Measurements from ENCODE around the gene SLC16A4. TPM values are rescaled to one million over a fixed set of nuclear protein-coding genes. Genes with fewer than 3 reads are reported as not detected.

The SLC16A4 gene
- total and polyA plus RNA-seq, 10 of the 15 experiments (the other 5 are each of a cell fraction or from before 2014, with no cell fraction given): 0.13 to 2.2 (median 0.26) TPM; not detected in 1

- intact Hi-C loops (cut with micrococcal nuclease; ENCODE audit: unreplicated experiment): no loop called here
- in situ Hi-C loops (cut with MboI): no loop called here
- BruUV-seq (replicated peaks): no TSS peak
- H3K4me2 ChIP-seq (ENCODE audit: control insufficient read depth, insufficient read depth): peak overlapping the region; percentile 75
- 0% methylated on average over 9 of the region's 9 CpGs for WGBS (ENCODE audit: insufficient coverage, insufficient replicate concordance, low lambda C conversion rate, missing lambda C conversion rate)
- H3K9ac ChIP-seq (ENCODE audit: control insufficient read depth, insufficient read depth, low read length): peak overlapping the region; percentile 92
- peak overlapping the region; percentile 97 for H3K27ac ChIP-seq (ENCODE audit: control insufficient read depth, insufficient read depth)
- FAIRE-seq: no peak
- no peaks in the 10 kb centered on the region for H3K9me3 ChIP-seq (replicated peaks; ENCODE audit: control insufficient read depth, insufficient read depth, low read length)
- H2AFZ ChIP-seq (ENCODE audit: control insufficient read depth, low read depth, low read length): no peak overlapping the region
- no peaks in the 10 kb centered on the region for H3K27me3 ChIP-seq (replicated peaks in 1 of 2; ENCODE audit: control insufficient read depth in 2 of 2, insufficient read depth in 2 of 2, low read length in 1 of 2)
- POLR2A ChIA-PET: interaction anchor here (0.8 to 4.0 kb wide), 9 partner anchors 9 to 131 kb away, joined by 3 to 43 read pairs (median 19); partner anchors contain the start of genes KCNC4 and LAMTOR5
- peak overlapping the region; percentile 83 for H3K4me3 ChIP-seq
- H3K79me2 ChIP-seq (ENCODE audit: control insufficient read depth, insufficient read depth, low read length): peaks cover 65% of the 10 kb centered on the region
- TF ChIP-seq CBFB (IDR thresholded peaks at IDR 0.05; ENCODE audit: low read depth) (no peak), E2F8 (IDR thresholded peaks at IDR 0.05; ENCODE audit: low read depth, partially characterized antibody) (no peak), CHD1 (IDR thresholded peaks at IDR 0.05; ENCODE audit: low read depth, low read length) (no peak), CEBPB (IDR thresholded peaks at IDR 0.05; ENCODE audit: borderline replicate concordance in 1 of 2, low read depth in 2 of 2, low read length in 2 of 2) (no peak)
- ATAC-seq: no peak
- peaks cover 6% of the 10 kb centered on the region; the same call in 1 of the 2 replicates for H4K20me1 ChIP-seq (ENCODE audit: control insufficient read depth, insufficient read depth)
- peaks cover 5% of the 10 kb centered on the region for H3K4me1 ChIP-seq (ENCODE audit: control insufficient read depth, insufficient read depth, low read length)
- SMC1A ChIA-PET (ENCODE audit: uncharacterized antibody, unreplicated experiment): interaction anchor here (1.7 to 6.4 kb wide), 5 partner anchors 9 to 74 kb away, joined by 4 to 51 read pairs (median 27); partner anchors contain the start of gene LAMTOR5
- CTCF ChIA-PET: interaction anchor here (0.6 to 8.5 kb wide), 7 partner anchors 8 to 355 kb away, joined by 3 to 62 read pairs (median 31); partner anchors contain the start of genes AHCYL1, KCNC4 and LAMTOR5
- RAD21 ChIA-PET (ENCODE audit: unreplicated experiment): interaction anchor here (1.5 to 7.4 kb wide), 9 partner anchors 8 to 131 kb away, joined by 3 to 80 read pairs (median 10); partner anchors contain the start of genes KCNC4 and LAMTOR5
- no peak for DNase-seq (ENCODE audit: low read depth, low spot score)
- peaks cover 9 to 16% of the 10 kb centered on the region in 2 experiments; a peak in 3 of 4 replicates for H3K36me3 ChIP-seq (ENCODE audit: control insufficient read depth in 2 of 2, insufficient read depth in 2 of 2, low read length in 1 of 2)
Measured at GRCh38 chr1:110340207-110340468, 50.7 kb downstream of the SLC16A4 start.
